NCI-H510A treated with DMSO at 0.1 percent for 48 hours (cell line): Measurements from ENCODE around the gene CALY.

Source experiments
- DNase-seq: peaks from one replicate; lab custom pipeline; 2025; lab: John Stamatoyannopoulos, UW

Gene CALY

DNA sequence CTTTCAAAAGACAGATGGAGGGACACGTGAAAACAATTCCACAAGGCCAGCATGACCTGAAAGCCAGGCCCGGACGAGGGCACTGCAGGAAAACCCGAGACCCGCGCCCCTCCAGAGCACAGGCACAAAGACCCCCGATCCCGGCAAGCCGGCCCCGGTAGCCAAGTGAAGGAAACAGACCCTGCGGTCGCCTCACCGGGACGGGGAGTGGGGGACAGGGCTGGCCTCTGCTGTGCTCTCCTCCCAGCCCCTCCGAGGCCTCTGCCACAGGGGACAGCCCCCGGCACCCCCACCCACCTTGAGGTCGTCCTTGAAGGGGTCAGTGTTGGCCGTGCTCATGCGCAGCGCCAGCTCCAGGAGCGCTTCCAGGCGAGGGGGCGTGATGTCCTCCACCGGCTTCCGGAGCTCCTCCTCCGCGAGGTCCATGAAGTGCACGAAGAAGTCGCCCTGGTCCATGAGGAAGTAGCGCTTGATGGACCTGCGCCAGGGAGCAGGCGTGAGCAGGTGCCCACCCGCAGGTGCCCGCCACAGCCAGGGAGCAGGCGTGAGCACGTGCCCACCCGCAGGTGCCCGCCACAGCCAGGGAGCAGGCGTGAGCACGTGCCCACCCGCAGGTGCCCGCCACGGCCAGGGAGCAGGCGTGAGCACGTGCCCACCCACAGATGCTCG, 48.7 kb downstream of the CALY start:
- DNase-seq, result no peak

DNA sequence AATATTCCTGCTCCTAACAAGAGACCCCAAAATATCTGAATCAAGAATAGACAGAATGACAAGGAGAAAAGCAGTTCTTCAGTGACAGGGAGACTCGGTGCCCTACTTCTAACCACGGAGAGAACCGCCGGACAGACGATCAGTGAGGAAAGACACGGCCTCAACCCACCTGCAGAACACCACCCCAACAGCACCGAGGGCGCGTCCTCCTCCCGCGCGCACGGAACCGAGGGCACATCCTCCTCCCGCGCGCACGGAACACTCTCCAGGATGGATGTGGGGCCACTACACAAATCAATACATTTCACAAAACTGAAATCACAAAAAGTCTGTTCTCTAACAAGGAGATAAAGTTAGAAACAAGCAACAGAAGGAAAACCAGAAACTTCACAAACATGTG, 50.3 kb downstream of the CALY start:
- no peak for DNase-seq

DNA sequence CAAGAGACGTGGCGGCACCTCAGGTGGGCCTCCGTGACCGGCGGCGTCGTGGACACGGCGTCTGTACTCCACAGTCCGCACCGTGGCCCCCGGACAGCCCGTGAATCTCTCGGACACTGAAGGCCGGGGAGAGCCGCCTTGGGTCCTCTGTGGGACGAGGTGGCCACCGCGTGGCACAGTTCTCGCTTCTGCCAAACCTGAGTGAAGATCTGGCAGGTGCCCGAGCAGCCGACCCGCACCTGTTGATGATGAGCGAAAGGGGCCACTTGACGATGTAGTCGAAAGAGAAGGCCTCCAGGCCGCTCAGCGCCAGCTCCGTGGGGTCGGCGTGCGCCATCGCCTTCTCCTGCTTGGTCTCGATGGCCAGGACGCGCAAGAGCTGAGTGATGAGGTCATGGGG, 51.5 kb downstream of the CALY start:
- no peak for DNase-seq

DNA sequence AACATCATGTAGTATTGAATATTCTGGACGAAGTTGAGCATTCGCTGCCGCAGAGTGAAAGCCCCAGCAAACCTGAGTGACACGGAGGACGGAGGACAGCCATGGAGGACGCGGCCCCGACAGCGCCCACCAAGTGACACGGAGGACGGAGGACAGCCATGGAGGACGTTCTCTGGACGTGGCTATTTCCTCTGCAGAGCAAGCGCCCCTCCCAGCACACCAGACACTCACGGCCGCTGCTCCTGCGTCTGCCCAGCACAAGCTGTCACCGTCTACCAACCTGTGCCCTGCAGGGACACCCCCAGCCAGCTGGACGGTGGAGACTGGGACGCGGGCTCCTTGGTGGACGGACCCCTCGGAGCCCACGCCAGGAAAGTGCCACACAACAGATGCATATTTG, 52.8 kb downstream of the CALY start:
- DNase-seq, result no peak

DNA sequence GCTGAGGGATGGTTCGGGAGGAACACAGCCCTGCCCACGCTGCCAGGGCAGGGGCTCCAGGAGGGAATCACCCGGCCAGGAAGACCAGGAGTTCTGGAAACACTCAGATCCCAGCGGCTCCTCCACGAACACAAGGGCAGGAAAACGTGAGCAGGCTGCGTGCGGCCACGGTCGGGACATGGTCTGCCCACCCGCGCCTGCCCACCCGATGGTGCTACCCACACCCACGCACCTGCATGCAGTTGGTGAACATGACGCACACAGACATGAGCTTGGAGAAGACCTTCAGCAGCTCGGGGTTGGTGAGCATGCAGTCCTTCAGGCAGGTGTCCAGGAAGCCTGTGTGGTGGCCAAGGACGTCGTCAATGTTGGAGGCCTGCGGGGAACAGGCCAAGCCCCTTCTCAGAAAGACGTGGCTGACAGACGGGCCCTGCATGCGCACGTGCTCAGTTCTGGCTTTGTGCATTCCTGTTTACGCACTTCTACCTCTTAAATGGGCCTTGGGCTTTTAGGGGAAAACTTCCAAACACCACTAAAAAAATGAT, 53.8 kb downstream of the CALY start:
- no peak for DNase-seq

DNA sequence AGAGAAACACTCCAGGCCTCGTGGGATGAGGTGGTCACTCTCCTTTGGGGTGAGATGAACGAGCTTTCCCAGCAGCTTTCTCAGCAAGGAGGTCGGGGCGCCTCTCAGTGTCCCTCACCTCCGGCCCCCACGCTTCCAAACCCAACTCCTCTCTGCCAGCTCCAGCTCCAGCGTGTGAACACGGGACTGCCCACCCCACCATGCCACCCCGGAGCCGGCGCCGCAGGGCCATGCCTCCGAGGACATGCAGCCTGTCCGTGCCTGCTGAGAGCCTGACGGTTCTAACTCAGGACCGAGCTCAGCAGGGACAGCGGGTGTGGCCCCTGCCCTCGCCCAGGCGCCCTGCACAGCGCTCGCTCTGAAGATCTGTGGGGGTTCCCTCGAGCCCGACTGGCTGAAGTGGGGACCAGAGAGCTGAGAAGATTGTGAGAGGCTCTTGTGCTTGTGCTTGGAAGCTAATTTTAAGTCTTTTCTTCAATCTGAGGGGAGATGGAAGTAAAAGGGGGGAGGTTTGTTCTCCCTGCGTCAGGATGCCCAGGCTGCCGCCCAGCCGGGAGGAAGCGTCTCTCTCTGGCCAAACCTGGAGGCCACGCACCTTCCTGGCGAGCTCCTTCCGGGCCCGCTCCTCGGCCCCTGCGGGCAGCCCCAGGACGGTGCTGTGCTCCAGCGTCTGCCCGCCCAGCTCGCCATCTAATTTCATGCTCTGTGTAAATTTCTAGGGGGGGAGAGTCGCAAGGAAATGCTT, 54.9 kb downstream of the CALY start:
- DNase-seq, result no peak

DNA sequence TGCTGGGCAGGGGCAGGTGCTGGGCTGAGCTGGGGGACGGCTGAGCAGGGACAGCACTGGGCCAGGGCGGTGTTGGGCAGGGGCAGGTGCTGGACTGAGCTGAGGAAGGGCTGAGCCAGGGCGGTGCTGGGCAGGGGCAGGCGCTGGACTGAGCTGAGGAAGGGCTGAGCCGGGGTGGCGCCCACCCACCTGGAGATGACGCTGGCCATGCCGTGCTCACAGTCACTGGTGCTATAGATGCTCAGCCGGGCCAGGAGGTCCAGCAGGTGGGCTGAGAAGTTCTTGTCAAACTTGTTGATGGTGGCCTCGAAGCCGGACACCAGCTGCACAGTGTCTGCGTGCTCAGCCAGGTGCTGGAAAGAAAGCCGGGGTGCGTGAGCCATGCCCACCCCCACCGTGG, 55.6 kb downstream of the CALY start:
- no peak for DNase-seq

DNA sequence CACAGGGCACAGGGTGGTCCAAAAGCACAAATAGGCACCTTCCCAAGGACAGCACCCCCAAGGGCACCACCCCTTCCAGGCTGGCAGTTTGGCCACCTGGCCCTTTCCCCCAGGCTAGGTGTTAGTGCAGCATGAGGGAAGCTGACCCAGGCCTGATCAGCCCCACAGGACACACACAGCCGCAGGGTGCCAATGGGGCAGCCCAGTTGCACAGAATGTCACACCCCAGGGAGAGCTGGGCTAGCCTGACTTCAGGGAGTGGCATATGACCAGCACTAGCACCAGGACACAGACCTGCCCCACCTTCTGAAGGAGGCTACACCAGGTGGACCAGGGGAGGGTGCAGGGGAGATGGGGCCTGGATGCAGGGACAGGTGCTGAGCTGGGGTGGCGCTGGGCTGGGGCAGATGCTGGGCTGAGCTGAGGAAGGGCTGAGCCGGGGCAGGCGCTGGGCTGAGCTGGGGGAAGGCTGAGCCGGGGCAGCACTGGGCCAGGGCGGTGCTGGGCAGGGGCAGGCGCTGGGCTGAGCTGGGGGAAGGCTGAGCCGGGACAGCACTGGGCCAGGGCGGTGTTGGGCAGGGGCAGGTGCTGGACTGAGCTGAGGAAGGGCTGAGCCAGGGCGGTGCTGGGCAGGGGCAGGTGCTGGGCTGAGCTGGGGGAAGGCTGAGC, 56.2 kb downstream of the CALY start:
- no peak for DNase-seq

DNA sequence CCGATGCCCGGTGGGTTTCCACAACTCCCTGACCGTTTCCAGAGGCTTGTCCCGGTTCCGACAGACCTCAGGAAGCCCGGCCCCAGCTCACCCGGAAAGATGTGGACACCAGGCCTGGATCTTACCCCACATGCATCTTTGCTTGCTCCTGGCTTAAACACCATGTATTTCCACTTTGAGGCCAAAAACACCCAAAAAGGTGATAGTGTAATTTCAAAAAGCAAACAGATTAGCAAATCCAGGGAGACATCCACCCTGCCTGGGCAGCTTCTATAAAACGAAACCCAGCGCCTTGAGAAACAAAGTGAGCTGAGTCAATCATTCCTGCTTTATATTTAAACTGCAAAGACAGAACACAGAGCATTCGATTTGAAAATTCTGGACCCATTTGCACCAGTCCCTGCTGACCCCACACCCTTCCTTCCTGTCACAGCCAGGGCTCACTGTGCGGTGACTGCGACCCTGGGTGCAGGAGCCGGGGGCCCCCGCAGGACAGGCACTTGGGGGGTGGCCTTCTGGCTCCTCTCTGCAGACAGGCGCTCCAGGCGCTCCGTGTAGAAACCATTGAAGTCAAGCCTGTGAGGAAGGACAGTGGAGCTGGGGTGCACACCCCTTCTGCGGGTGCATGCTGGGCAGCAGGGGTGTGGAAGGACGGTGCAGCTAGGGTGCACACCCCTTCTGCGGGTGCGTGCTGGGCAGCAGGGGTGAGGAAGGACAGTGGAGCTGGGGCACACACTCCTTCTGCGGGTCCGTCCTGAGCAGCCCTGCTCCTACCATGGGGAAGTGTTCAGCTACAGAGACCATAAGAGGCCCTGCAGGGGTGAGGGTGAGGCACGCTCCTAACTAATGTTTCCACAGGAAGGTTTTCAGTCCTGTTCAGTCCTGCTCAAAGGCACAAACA, 57.1 kb downstream of the CALY start:
- DNase-seq, result no peak

DNA sequence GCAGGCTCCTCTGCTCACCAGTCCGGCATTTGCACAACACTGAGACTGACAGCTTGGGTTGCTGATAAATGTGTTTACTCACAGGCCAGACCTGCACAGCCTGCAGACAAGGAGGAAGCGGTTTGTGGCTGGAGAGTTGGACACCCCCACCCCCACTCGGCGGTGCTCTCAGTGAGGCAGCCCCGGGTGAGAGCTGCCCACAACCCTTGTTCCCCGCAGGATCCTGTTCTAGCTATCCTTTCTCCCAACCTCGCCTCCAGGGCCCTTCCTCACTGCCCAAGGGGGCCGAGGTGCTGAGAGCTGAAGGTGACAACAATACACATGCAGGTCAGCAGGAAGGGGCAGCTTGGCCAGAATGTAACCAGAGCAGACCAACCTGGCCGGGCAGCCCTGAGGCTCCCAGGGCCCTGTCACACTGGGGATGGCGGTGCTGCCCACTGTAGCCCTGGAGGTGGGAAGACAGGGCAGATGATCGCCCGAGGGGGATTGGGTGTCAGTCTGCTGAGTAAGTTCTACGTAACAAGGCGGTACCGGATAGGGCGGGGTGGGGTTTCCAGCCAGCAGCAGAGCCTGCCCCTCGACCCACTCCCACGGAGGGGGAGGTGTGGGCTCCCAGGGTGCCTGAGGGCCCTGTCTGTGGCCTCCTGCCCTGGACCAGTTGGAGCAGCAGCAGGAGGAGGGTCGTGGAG, 58.0 kb downstream of the CALY start:
- DNase-seq, result no peak

DNA sequence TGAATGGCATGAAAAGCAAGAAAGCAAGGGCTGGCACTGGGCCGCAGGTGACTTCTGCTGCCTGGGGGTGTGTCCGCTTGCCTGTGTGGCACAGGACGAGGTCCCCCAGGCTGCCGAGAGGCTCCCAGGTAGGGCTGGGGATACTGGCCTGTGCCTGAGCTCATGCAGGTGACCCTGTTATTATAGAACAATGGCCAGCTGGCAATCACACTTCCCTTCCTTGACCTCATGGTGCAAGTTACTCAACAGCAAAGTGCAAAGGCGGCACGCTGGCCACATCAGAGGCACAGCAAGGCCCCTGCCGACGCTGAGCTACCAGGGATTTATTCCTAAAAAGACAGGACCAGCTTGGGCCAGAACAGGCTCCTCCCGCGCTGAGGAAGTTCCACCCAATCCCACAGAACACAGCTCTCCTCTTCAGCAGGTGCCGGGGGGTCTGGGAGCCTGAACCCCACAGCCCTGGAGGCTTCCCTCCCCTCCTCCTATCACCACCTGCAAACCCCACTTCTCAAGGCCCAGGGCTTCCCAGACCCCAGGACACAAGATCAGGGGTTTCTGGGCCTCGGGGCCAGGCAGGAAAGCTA, 58.6 kb downstream of the CALY start:
- no peak for DNase-seq

DNA sequence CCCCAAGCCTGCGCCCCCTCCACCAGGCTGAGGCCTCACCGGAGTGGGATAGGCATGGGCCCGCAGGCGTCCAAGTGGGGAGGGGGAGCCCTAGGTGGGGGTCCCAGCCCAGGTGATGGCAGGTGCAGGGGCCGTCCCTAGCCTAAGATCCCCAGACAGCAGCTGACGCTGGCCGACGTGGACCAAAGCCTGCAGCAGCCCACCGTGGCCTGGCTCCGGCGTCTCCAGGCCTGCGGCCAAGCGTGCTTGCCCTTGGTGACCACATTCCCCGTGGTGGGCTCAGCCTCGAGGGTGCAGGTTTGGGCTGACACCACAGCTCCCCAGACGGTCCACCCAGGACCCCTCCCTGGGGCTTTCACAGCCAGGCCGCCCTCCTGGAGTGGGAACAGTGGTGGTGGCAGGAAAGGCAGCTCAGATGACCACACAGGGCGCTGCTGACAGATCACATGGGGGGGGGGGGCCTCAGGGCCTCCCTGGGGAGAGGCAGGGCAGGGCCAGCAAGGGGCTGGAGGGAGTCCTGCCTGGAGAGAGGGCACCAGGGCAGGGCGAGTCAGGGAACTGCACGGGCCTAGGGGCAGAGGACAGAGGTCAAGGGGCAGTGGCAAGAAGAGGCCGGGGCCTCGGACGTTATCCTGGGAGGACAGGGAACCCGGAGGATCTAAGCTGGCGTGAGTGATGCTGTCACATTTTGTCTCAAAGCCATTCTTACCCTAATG, 59.3 kb downstream of the CALY start:
- DNase-seq, result no peak

DNA sequence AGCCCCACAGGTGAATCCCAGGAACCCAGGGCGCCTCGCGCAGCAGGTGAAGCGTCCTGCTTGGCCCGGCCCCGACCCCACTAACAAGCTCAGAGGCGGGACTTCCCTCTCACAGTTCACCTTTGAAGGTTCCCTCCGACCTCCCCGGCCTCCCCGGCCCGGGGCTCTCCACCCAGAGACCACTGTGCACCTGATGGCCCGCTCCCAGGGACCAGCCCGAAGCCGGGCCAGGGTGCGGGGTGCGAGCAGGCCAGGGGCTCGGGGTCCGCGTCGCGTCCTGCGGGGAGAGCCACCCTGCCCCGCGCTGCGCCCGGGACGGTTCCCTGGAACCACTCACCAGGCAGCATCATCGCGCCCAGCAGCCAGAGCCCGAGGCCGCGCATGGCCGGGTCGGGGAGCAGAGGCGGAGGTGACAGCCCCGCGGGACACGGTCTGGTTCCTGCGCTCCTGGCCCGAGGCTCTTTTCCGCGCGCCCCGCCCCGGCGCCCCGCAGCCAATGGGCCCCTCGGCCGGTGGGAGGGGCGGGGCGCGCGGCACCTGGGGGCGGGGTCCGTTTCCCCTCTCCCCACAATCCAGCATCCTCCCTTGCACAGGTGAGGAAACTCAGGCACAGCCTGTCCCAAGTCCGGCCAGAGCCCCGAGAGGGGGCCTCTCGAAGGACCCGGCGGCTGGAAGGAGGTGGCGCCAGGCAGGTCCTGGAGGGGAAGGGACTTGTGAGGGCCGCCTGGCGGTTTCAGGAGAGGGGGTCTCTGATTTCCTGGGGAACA, 60.1 kb downstream of the CALY start, which contains the start of gene ADAM8:
Gene ADAM8, minus strand, starts transcription at position 434 of the 767 bp plus-strand sequence. Its CDS starts 51 bp downstream, at position 383.
- DNase-seq, result no peak

DNA sequence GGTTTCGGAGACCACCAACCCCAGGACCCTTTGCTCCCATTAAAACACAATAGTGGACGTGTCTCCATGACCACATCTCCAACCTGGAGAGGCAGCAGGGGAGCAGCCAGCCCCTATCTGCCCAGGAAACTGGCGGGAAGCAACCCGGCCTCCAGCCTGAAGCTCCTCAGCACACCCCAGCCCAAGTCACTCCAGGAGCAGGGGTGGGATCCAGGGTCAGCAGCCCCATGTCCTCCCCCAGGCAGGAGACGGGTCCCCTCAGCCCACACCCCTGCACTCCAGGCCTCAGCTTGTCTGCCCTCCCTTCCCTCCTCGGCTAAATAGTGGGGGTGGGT, 60.6 kb downstream of the CALY start:
- no peak for DNase-seq

DNA sequence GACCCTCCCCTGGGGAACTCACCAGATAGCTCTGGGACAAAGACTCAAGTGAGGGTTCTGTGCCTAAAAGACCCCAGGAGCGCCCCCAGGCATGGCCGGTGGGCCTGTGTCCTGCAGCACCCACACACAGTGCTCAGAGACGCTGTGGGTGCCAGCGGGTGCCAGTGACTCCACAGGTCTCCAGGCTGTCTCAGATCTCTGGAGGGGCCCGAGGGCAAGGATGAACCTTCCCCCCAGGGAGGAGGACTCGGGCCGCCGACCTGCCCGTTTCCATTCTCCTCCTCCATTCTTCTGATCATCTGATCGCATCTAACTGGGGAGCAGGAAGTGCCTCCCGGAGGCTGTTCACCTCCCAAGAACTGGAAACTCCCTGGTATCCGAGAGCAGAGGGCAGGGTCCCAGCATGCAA, 61.0 kb downstream of the CALY start:
- DNase-seq, result no peak

DNA sequence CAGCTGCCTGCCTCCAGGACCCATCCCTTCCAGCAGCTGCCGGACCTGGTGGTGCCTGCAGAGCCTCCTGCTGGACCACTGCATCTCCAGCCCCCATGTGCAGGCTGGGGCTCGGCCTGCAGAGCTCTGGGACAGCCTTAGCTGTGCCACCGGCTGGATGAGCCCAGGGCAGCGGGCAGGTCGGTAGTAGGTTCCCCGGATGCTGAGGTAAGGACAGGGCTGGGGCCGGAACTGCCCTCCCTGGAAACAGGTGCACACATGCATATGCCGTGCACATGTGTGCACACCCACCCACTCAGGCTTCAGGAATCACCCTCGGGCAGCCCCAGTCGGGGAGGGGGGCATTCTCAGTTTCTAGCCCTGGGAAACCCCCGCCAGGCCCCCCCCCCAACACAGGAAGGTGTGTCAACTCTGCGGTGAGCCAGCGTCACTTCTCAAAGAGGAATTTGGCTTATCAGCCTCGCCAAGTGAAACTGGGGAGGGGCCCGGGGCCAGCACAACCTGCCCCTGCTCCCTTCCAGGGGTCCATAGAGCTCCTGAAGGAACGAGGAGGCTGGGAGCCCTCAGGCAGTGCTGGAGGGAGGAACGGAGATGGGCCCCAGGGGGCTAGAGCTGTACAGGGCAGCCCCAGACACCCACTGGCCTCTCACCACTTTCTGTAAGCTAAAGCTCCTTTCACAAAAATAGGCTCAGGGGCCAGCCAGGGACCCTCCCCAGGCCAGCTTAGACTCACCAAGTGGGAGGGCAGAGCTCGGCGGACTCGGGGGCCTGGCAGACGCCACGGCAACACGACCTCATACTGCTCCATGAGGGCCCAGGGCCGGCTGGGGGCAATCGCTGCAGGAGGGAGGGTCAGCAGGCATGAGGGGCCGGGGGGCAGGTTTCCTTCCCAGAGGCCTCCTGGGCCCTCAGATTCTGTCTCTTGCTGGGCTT, 61.7 kb downstream of the CALY start:
- no peak for DNase-seq
